ENCODE data around the gene KCNMB2. TPM values are rescaled to one million over a fixed set of nuclear protein-coding genes. Genes with fewer than 3 reads are reported as not detected.
A peak's percentile ranks its signal among the peaks of the same experiment; 100 is the strongest.

The KCNMB2 gene
- polyA plus RNA-seq, 1 donor: 13.1 TPM

GRCh38 chr3:178568911-178569310, 32.7 kb downstream of the KCNMB2 start:
- no peak for DNase-seq (ENCODE audit: low read depth)

- no peak for DNase-seq (ENCODE audit: low read depth)
These were observed 33.6 kb downstream of the KCNMB2 start for GRCh38 chr3:178569826-178570225.

GRCh38 chr3:178583963-178584575, 47.8 kb downstream of the KCNMB2 start:
- no peak for DNase-seq (ENCODE audit: low read depth)

GRCh38 chr3:178584722-178585380, 48.6 kb downstream of the KCNMB2 start:
- DNase-seq (ENCODE audit: low read depth): peak; percentile 40

- DNase-seq (ENCODE audit: low read depth): no peak
These were observed 49.2 kb downstream of the KCNMB2 start for GRCh38 chr3:178585454-178585853.

GRCh38 chr3:178586076-178586475, 49.8 kb downstream of the KCNMB2 start:
- DNase-seq (ENCODE audit: low read depth): no peak

- DNase-seq (ENCODE audit: low read depth): no peak
These were observed 52.4 kb downstream of the KCNMB2 start for GRCh38 chr3:178588628-178589027.

GRCh38 chr3:178593786-178594185, 57.5 kb downstream of the KCNMB2 start:
- DNase-seq (ENCODE audit: low read depth): no peak

GRCh38 chr3:178597371-178597770, 61.1 kb downstream of the KCNMB2 start:
- no peak for DNase-seq (ENCODE audit: low read depth)

GRCh38 chr3:178602856-178603255, 66.6 kb downstream of the KCNMB2 start:
- no peak for DNase-seq (ENCODE audit: low read depth)

- DNase-seq (ENCODE audit: low read depth): no peak
These were observed 67.5 kb downstream of the KCNMB2 start for GRCh38 chr3:178603735-178604134.

GRCh38 chr3:178618197-178618596, 82.0 kb downstream of the KCNMB2 start:
- DNase-seq (ENCODE audit: low read depth): no peak

- no peak for DNase-seq (ENCODE audit: low read depth)
These were observed 82.7 kb downstream of the KCNMB2 start for GRCh38 chr3:178618896-178619295.

- DNase-seq (ENCODE audit: low read depth): no peak
These were observed 87.5 kb downstream of the KCNMB2 start for GRCh38 chr3:178623666-178624255.

- no peak for DNase-seq (ENCODE audit: low read depth)
These were observed 88.0 kb downstream of the KCNMB2 start for GRCh38 chr3:178624276-178624675.

GRCh38 chr3:178625053-178625600, 88.9 kb downstream of the KCNMB2 start:
- no peak for DNase-seq (ENCODE audit: low read depth)

- DNase-seq (ENCODE audit: low read depth): no peak
These were observed 91.8 kb downstream of the KCNMB2 start for GRCh38 chr3:178628037-178628436.

GRCh38 chr3:178629430-178630178, 93.4 kb downstream of the KCNMB2 start:
- no peak for DNase-seq (ENCODE audit: low read depth)

- no peak for DNase-seq (ENCODE audit: low read depth)
These were observed 95.7 kb downstream of the KCNMB2 start for GRCh38 chr3:178631950-178632349.

GRCh38 chr3:178634975-178635374, 98.7 kb downstream of the KCNMB2 start:
- no peak for DNase-seq (ENCODE audit: low read depth)

- DNase-seq (ENCODE audit: low read depth): no peak
These were observed 101.6 kb downstream of the KCNMB2 start for GRCh38 chr3:178637802-178638201.

GRCh38 chr3:178645503-178645902, 109.3 kb downstream of the KCNMB2 start:
- DNase-seq (ENCODE audit: low read depth): no peak
